NT2/D1 (cell line): ENCODE measurements around the gene KCTD16.

Source experiments
- SUZ12 ChIP-seq: IDR thresholded peaks from 2 replicates; pipeline ENCODE4 v1.6.1; 2011; ENCODE audit not compliant: insufficient read length, insufficient read depth; ENCODE audit errors: extremely low read depth
- ZNF274 ChIP-seq: IDR thresholded peaks from 2 replicates; pipeline ENCODE4 v1.6.1; 2011; ENCODE audit warnings: mild to moderate bottlenecking, low read depth, low read length

DNA sequence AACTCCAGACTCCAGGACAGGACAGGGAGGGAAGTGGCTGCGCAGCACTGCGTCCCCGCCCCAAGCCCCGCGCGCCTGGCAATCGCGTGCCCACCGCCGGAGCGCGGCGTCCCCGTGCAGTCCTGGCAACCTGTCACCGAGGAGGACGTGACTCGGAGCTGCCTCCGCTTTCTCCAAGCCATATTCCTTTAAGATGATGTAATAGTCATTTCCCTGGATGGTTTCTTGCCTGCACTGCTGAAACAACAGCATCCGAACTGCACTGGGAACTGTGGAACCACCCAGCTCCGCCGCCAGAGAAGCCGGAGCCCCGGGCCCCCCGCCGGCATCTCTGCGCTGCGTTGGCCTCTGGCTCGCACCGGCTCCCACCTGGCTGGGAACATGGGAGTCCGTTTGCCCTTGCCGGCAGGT, 34.5 kb downstream of the KCTD16 start:
- no peak for TF ChIP-seq ZNF274
- no peak for TF ChIP-seq SUZ12
